AG09319 (cell line): ENCODE measurements around the gene TET2.

ENCODE experiments used
- DNase-seq: peaks from one replicate; pipeline ENCODE4 v3.0.0-alpha.2; 2010; ENCODE audit warnings: low read depth; ENCODE audit errors: extremely low read depth
- CTCF ChIP-seq: IDR thresholded peaks from 2 replicates; pipeline ENCODE4 v1.5.1; 2011; ENCODE audit warnings: low read depth, mild to moderate bottlenecking, inconsistent platforms, low read length, moderate library complexity

TET2 gene

GRCh38 chr4:105234582-105234981 is 87.9 kb downstream of the TET2 start:
- DNase-seq, result no peak
- TF ChIP-seq CTCF, result no peak

GRCh38 chr4:105236202-105236915 is 89.7 kb downstream of the TET2 start:
- TF ChIP-seq CTCF, result no peak
- DNase-seq, result no peak

- DNase-seq, result no peak
Observed at GRCh38 chr4:105236916-105237311, 90.2 kb downstream of the TET2 start.

GRCh38 chr4:105240037-105240436 is 93.4 kb downstream of the TET2 start:
- TF ChIP-seq CTCF, result no peak
- DNase-seq, result no peak

More at GRCh38 chr4:105236916-105237311, 90.2 kb downstream of the TET2 start:
- TF ChIP-seq CTCF, result no peak

GRCh38 chr4:105241451-105241850 is 94.8 kb downstream of the TET2 start:
- DNase-seq, result no peak
- no peak for TF ChIP-seq CTCF

- no peak for TF ChIP-seq CTCF
- DNase-seq, result no peak
Observed at GRCh38 chr4:105243446-105243845, 96.8 kb downstream of the TET2 start.

- DNase-seq, result peak; percentile 37
- TF ChIP-seq CTCF, result no peak
Observed at GRCh38 chr4:105246712-105247111, 100.0 kb downstream of the TET2 start.
